Neural cell (in vitro differentiated cells): ENCODE measurements around the gene GSTM5.
"Not testable (repeated sequence)": the region's sequence is repeated elsewhere in the genome, so short reads cannot be mapped to it uniquely, and the experiment has no call there.

Source experiments
- POLR2AphosphoS5 ChIP-seq: IDR thresholded peaks from 2 replicates; pipeline ENCODE4 v1.6.1; 2012
- RAD21 ChIP-seq: fragments of 450-650 bp; conservative IDR thresholded peaks from 2 replicates; pipeline ENCODE4 v1.6.1; 2014; ENCODE audit warnings: antibody characterized with exemption, mild to moderate bottlenecking, moderate library complexity
- TF ChIP-seq, protein P1 (sequence below): fragments of 450-650 bp; IDR thresholded peaks from 2 replicates; pipeline ENCODE4 v1.5.1; 2014; ENCODE audit warnings: antibody characterized with exemption, mild to moderate bottlenecking, moderate library complexity; ENCODE audit not compliant: poor library complexity, severe bottlenecking

DNA sequence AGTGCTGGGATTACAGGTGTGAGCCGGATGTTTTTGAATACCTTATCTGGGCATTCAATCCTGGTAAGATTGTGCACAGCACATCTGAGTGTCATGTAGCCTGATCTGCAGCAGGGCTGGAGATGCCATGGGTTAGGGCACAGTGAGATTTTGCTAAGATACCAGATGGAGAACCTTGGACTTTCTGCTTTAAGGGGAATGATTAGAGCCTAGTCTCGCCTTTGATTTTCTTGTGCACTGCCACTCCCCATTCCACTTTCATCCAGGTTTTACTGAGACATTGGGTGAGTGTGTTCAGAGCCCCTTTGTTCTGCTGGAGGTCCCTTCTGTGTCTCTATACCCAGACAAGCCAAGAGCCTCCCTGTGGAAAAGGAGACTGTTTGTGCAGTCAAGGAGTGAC is 38.2 kb upstream of the GSTM5 start:
- TF ChIP-seq, protein P1, sequence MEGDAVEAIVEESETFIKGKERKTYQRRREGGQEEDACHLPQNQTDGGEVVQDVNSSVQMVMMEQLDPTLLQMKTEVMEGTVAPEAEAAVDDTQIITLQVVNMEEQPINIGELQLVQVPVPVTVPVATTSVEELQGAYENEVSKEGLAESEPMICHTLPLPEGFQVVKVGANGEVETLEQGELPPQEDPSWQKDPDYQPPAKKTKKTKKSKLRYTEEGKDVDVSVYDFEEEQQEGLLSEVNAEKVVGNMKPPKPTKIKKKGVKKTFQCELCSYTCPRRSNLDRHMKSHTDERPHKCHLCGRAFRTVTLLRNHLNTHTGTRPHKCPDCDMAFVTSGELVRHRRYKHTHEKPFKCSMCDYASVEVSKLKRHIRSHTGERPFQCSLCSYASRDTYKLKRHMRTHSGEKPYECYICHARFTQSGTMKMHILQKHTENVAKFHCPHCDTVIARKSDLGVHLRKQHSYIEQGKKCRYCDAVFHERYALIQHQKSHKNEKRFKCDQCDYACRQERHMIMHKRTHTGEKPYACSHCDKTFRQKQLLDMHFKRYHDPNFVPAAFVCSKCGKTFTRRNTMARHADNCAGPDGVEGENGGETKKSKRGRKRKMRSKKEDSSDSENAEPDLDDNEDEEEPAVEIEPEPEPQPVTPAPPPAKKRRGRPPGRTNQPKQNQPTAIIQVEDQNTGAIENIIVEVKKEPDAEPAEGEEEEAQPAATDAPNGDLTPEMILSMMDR = not testable (repeated sequence)
- TF ChIP-seq RAD21, POLR2AphosphoS5: not testable (repeated sequence)
